Trophoblast cell (in vitro differentiated cells and primary cell): ENCODE results near the gene SERPINH1.
A peak's percentile ranks its signal among the peaks of the same experiment; 100 is the strongest.

Experiments
- DNase-seq, 2 donors: peaks; one replicate each; pipeline ENCODE4 v3.0.0-alpha.2; 2016
- H2AFZ ChIP-seq: 2 replicates; pipeline ENCODE4 v1.6.1; 2013; ENCODE audit warnings: low read length, moderate library complexity, mild to moderate bottlenecking; ENCODE audit not compliant: insufficient read depth, poor library complexity
- H2AK5ac ChIP-seq: 2 replicates; pipeline ENCODE4 v1.6.1; 2013; ENCODE audit warnings: mild to moderate bottlenecking, low read length
- H2BK120ac ChIP-seq: 2 replicates; pipeline ENCODE4 v1.6.1; 2013; ENCODE audit warnings: low read length, mild to moderate bottlenecking, moderate library complexity; ENCODE audit not compliant: insufficient read depth, poor library complexity
- H2BK12ac ChIP-seq: 2 replicates; pipeline ENCODE4 v1.6.1; 2013; ENCODE audit warnings: mild to moderate bottlenecking, low read length, moderate library complexity
- H2BK5ac ChIP-seq: 2 replicates; pipeline ENCODE4 v1.6.1; 2013; ENCODE audit warnings: low read length, low read depth, moderate library complexity, mild to moderate bottlenecking; ENCODE audit not compliant: poor library complexity
- H3K14ac ChIP-seq: 2 replicates; pipeline ENCODE4 v1.6.1; 2013; ENCODE audit warnings: mild to moderate bottlenecking, low read length
- H3K18ac ChIP-seq: 2 replicates; pipeline ENCODE4 v1.6.1; 2013; ENCODE audit warnings: mild to moderate bottlenecking, low read length
- H3K23ac ChIP-seq: 2 replicates; pipeline ENCODE4 v1.6.1; 2013; ENCODE audit warnings: low read length
- H3K27ac ChIP-seq: 2 replicates; pipeline ENCODE4 v1.5.1; 2013; ENCODE audit warnings: low read depth, mild to moderate bottlenecking, inconsistent platforms, low read length, moderate library complexity
- H3K27me3 ChIP-seq: 2 replicates; pipeline ENCODE4 v1.6.1; 2013; ENCODE audit warnings: inconsistent platforms, mild to moderate bottlenecking, low read length, moderate library complexity; ENCODE audit not compliant: insufficient read depth
- H3K36me3 ChIP-seq, 2 experiments: 1 replicate in 1 of 2; 2 replicates in 1 of 2; pipeline ENCODE4 v1.6.1; 2013; ENCODE audit warnings: low read length in 2 of 2, mild to moderate bottlenecking in 2 of 2, moderate library complexity in 1 of 2; ENCODE audit not compliant: insufficient read depth in 2 of 2, control insufficient read depth in 1 of 2
- H3K4ac ChIP-seq: 2 replicates; pipeline ENCODE4 v1.6.1; 2013; ENCODE audit warnings: low read depth, mild to moderate bottlenecking, low read length, moderate library complexity
- H3K4me1 ChIP-seq, 2 experiments: 1 replicate in 1 of 2; 2 replicates in 1 of 2; pipeline ENCODE4 v1.6.1; 2013; ENCODE audit warnings: low read length in 2 of 2, mild to moderate bottlenecking in 2 of 2, moderate library complexity in 1 of 2; ENCODE audit not compliant: insufficient read depth in 2 of 2, control insufficient read depth in 1 of 2
- H3K4me2 ChIP-seq: 2 replicates; pipeline ENCODE4 v1.6.1; 2013; ENCODE audit warnings: inconsistent platforms, mild to moderate bottlenecking, low read length, moderate library complexity
- H3K4me3 ChIP-seq: 2 replicates; pipeline ENCODE4 v1.5.1; 2013; ENCODE audit warnings: mild to moderate bottlenecking, low read depth, low read length, inconsistent platforms
- H3K79me1 ChIP-seq: one replicate; pipeline ENCODE4 v1.6.1; 2013; ENCODE audit warnings: low read length
- H3K79me2 ChIP-seq: 2 replicates; pipeline ENCODE4 v1.6.1; 2013; ENCODE audit warnings: low read length, mild to moderate bottlenecking; ENCODE audit not compliant: control insufficient read depth, insufficient read depth, poor library complexity
- H3K9ac ChIP-seq: 2 replicates; pipeline ENCODE4 v1.6.1; 2013; ENCODE audit warnings: mild to moderate bottlenecking, low read length
- H3K9me3 ChIP-seq: 2 replicates; pipeline ENCODE4 v1.6.1; 2013; ENCODE audit warnings: low read depth, mild to moderate bottlenecking, control low read depth, inconsistent platforms, low read length; ENCODE audit not compliant: insufficient read depth
- H4K12ac ChIP-seq: 2 replicates; pipeline ENCODE4 v1.6.1; 2013; ENCODE audit warnings: low read depth, mild to moderate bottlenecking, low read length, moderate library complexity
- H4K8ac ChIP-seq: 2 replicates; pipeline ENCODE4 v1.6.1; 2013; ENCODE audit warnings: low read depth, mild to moderate bottlenecking, low read length, moderate library complexity
- H4K91ac ChIP-seq: one replicate; pipeline ENCODE4 v1.6.1; 2013; ENCODE audit warnings: low read depth, mild to moderate bottlenecking, low read length, moderate library complexity
- WGBS: extraction: QIAGEN DNeasy Blood & Tissue Kit; methylation state at CpG from one replicate; pipeline ENCODE4 v1.1.7; 2013; ENCODE audit warnings: missing lambda C conversion rate; ENCODE audit not compliant: insufficient read length, insufficient coverage; ENCODE audit errors: extremely low coverage; 5-methylcytosine and 5-hydroxymethylcytosine counted together

SERPINH1 gene

GRCh38 chr11:75522286-75523044 lies 39.6 kb upstream of the SERPINH1 start:
- H2AFZ ChIP-seq: no peak overlapping the region
- H4K8ac ChIP-seq: no peak overlapping the region
- H4K12ac ChIP-seq: no peak overlapping the region
- peaks cover 7% of the 10 kb centered on the region for H3K79me2 ChIP-seq
- peaks cover 7% of the 10 kb centered on the region for H3K79me1 ChIP-seq
- H3K14ac ChIP-seq: no peak overlapping the region
- no peak overlapping the region for H3K9ac ChIP-seq
- H2BK120ac ChIP-seq: no peak overlapping the region
- H3K4me1 ChIP-seq: peaks cover 2 to 10% of the 10 kb centered on the region in 2 experiments
- no CpG with 5 or more reads among the region's 7 CpGs for WGBS
- no peak overlapping the region for H3K27ac ChIP-seq
- no peak overlapping the region for H2BK5ac ChIP-seq
- no peak overlapping the region for H2AK5ac ChIP-seq
- no peak overlapping the region for H3K4ac ChIP-seq
- no peak overlapping the region for H3K18ac ChIP-seq
- H2BK12ac ChIP-seq: no peak overlapping the region
- H3K27me3 ChIP-seq: peaks cover 20% of the 10 kb centered on the region
- no peak overlapping the region for H4K91ac ChIP-seq
- H3K4me2 ChIP-seq: no peak overlapping the region
- no peak for DNase-seq
- peak overlapping the region; percentile 1 for H3K4me3 ChIP-seq
- H3K9me3 ChIP-seq: no peaks in the 10 kb centered on the region
- H3K36me3 ChIP-seq: no peaks in the 10 kb centered on the region
- H3K23ac ChIP-seq: no peak overlapping the region

GRCh38 chr11:75523189-75523588 lies 38.9 kb upstream of the SERPINH1 start:
- H4K12ac ChIP-seq: no peak overlapping the region
- H3K27me3 ChIP-seq: peaks cover 20% of the 10 kb centered on the region
- H3K79me1 ChIP-seq: peaks cover 7% of the 10 kb centered on the region
- peaks cover 2 to 8% of the 10 kb centered on the region in 2 experiments for H3K4me1 ChIP-seq
- no peak overlapping the region for H3K4ac ChIP-seq
- H2BK120ac ChIP-seq: no peak overlapping the region
- H2BK5ac ChIP-seq: no peak overlapping the region
- H3K23ac ChIP-seq: no peak overlapping the region
- no peak overlapping the region for H3K4me2 ChIP-seq
- H3K18ac ChIP-seq: no peak overlapping the region
- no peak overlapping the region for H2AK5ac ChIP-seq
- no peak overlapping the region for H2AFZ ChIP-seq
- H4K8ac ChIP-seq: no peak overlapping the region
- H3K27ac ChIP-seq: no peak overlapping the region
- no peaks in the 10 kb centered on the region for H3K36me3 ChIP-seq
- no peak overlapping the region for H4K91ac ChIP-seq
- DNase-seq: no peak
- no peak overlapping the region for H3K14ac ChIP-seq
- H3K4me3 ChIP-seq: no peak overlapping the region
- H3K9me3 ChIP-seq: no peaks in the 10 kb centered on the region
- H2BK12ac ChIP-seq: no peak overlapping the region
- no peak overlapping the region for H3K9ac ChIP-seq
- peaks cover 7% of the 10 kb centered on the region for H3K79me2 ChIP-seq
- WGBS: no CpG with 5 or more reads among the region's 5 CpGs

DNA sequence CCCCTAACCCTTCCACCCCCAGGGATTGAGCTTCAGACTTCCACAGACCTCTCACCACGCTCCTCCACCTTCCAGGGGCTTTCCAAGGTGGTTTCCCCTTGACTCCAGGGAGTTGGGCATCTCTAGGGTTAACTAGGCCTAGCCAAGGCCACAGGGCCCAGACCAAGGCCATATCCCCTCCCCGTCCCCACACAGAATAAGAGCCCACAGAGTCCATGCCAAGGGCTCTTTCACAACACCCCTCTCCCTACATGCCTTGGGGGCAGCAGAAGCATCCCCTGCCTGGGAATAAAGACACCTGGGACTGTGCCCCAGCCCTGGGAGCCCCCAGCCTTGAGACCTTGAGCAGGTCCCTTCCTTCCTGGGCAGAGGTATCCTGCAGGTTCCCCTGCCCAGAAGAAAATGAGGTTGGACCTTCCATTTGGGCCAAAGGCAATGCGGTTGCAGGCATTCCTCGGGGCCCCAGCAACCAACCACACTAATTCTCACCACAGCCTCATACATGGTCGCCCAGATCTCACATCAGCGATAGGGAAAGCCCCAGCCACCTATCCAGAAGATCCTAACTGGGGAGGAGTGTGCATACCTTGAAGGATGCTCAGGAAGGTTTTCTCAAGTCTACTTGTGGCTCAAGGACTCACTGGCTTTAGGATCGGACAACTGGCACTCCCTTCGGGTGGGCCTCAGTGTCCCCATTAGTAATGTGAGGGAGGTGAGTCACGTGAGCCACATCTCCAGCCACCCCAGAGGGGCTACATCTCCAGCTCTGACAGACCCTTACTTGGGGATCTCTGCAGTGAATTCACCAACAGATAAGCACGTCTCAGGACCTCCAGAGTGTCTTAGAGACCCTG lies 38.0 kb upstream of the SERPINH1 start:
- no peak overlapping the region for H2BK12ac ChIP-seq
- H3K23ac ChIP-seq: no peak overlapping the region
- H3K36me3 ChIP-seq: no peaks in the 10 kb centered on the region
- peaks cover 7% of the 10 kb centered on the region for H3K79me1 ChIP-seq
- no peak overlapping the region for H2BK120ac ChIP-seq
- H4K91ac ChIP-seq: no peak overlapping the region
- H3K9ac ChIP-seq: no peak overlapping the region
- H4K8ac ChIP-seq: no peak overlapping the region
- no peak overlapping the region for H3K18ac ChIP-seq
- no peak overlapping the region for H2AFZ ChIP-seq
- H3K4ac ChIP-seq: no peak overlapping the region
- H2BK5ac ChIP-seq: no peak overlapping the region
- no peak overlapping the region for H2AK5ac ChIP-seq
- H4K12ac ChIP-seq: no peak overlapping the region
- no CpG with 5 or more reads among the region's 10 CpGs for WGBS
- H3K79me2 ChIP-seq: peaks cover 7% of the 10 kb centered on the region
- H3K4me2 ChIP-seq: no peak overlapping the region
- H3K9me3 ChIP-seq: no peaks in the 10 kb centered on the region
- peaks cover 20% of the 10 kb centered on the region for H3K27me3 ChIP-seq
- H3K14ac ChIP-seq: no peak overlapping the region
- no peak overlapping the region for H3K27ac ChIP-seq
- peaks cover 2 to 8% of the 10 kb centered on the region in 2 experiments for H3K4me1 ChIP-seq
- DNase-seq: no peak
- no peak overlapping the region for H3K4me3 ChIP-seq

GRCh38 chr11:75524665-75525432 lies 37.2 kb upstream of the SERPINH1 start:
- H3K14ac ChIP-seq: peak overlapping the region; percentile 25
- H4K12ac ChIP-seq: no peak overlapping the region
- peak overlapping the region; percentile 50 for H4K91ac ChIP-seq
- no peak overlapping the region for H2AK5ac ChIP-seq
- H2BK120ac ChIP-seq: peak overlapping the region; percentile 8
- H2BK5ac ChIP-seq: no peak overlapping the region
- no peak overlapping the region for H3K23ac ChIP-seq
- H2AFZ ChIP-seq: peak overlapping the region; percentile 56
- no peak overlapping the region for H3K27ac ChIP-seq
- WGBS: no CpG with 5 or more reads among the region's 51 CpGs
- no peak overlapping the region for H2BK12ac ChIP-seq
- no peak overlapping the region for H4K8ac ChIP-seq
- peak overlapping the region; percentile 98 for H3K4me2 ChIP-seq
- H3K4ac ChIP-seq: no peak overlapping the region
- H3K4me3 ChIP-seq: peak overlapping the region; percentile 75
- H3K4me1 ChIP-seq: peaks cover 2 to 8% of the 10 kb centered on the region in 2 experiments
- H3K27me3 ChIP-seq: peaks cover 20% of the 10 kb centered on the region
- peak; percentile 27 to 54 for DNase-seq
- H3K79me1 ChIP-seq: peaks cover 7% of the 10 kb centered on the region
- H3K18ac ChIP-seq: peak overlapping the region; percentile 28
- peaks cover 7% of the 10 kb centered on the region for H3K79me2 ChIP-seq
- H3K9ac ChIP-seq: peak overlapping the region; percentile 67
- H3K9me3 ChIP-seq: no peaks in the 10 kb centered on the region
- H3K36me3 ChIP-seq: no peaks in the 10 kb centered on the region
